Endothelial cell of umbilical vein (primary cell): ENCODE results near the gene MRE11.

ENCODE experiments used
- EZH2 ChIP-seq: IDR thresholded peaks from 2 replicates; pipeline ENCODE4 v1.6.1; 2012; ENCODE audit warnings: borderline replicate concordance, low read depth, mild to moderate bottlenecking, moderate library complexity, low read length, inconsistent platforms; ENCODE audit not compliant: severe bottlenecking
- POLR2A ChIP-seq: IDR thresholded peaks from 2 replicates; pipeline ENCODE4 v1.6.1; 2012; ENCODE audit warnings: low read depth, mild to moderate bottlenecking, control low read depth, low read length
- TF ChIP-seq, protein P1 (sequence below), 2 donors: IDR thresholded peaks; 1 replicate in 1 of 2; 2 replicates in 1 of 2; pipeline ENCODE4 v1.5.1; 2011; ENCODE audit warnings: low read length in 2 of 2, mild to moderate bottlenecking in 2 of 2, moderate library complexity in 2 of 2, control low read depth in 1 of 2, inconsistent platforms in 1 of 2, low read depth in 1 of 2; ENCODE audit not compliant: insufficient read depth in 1 of 2; ENCODE audit errors: extremely low read depth in 1 of 2
- TF ChIP-seq, protein P2 (sequence below): IDR thresholded peaks from 2 replicates; pipeline ENCODE4 v1.6.1; 2011; ENCODE audit not compliant: insufficient read depth, insufficient read length

- TF ChIP-seq, protein P1, sequence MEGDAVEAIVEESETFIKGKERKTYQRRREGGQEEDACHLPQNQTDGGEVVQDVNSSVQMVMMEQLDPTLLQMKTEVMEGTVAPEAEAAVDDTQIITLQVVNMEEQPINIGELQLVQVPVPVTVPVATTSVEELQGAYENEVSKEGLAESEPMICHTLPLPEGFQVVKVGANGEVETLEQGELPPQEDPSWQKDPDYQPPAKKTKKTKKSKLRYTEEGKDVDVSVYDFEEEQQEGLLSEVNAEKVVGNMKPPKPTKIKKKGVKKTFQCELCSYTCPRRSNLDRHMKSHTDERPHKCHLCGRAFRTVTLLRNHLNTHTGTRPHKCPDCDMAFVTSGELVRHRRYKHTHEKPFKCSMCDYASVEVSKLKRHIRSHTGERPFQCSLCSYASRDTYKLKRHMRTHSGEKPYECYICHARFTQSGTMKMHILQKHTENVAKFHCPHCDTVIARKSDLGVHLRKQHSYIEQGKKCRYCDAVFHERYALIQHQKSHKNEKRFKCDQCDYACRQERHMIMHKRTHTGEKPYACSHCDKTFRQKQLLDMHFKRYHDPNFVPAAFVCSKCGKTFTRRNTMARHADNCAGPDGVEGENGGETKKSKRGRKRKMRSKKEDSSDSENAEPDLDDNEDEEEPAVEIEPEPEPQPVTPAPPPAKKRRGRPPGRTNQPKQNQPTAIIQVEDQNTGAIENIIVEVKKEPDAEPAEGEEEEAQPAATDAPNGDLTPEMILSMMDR (IDR thresholded peaks at IDR 0.05; ENCODE audit: extremely low read depth in 1 of 2, insufficient read depth in 1 of 2, low read depth in 1 of 2, low read length in 2 of 2): no peak
- TF ChIP-seq, protein P2, sequence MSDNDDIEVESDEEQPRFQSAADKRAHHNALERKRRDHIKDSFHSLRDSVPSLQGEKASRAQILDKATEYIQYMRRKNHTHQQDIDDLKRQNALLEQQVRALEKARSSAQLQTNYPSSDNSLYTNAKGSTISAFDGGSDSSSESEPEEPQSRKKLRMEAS: no peak
- no peak for TF ChIP-seq POLR2A
- no peak for TF ChIP-seq EZH2
Observed at GRCh38 chr11:94524341-94524740, 30.7 kb upstream of the MRE11 start.
